IMR-90 (cell line): Measurements from ENCODE around the gene KAZALD1. TPM values are rescaled to one million over a fixed set of nuclear protein-coding genes. Genes with fewer than 3 reads are reported as not detected.

Experiments
- ATAC-seq: fragments of 200-7000 bp; cut with Tn5 transposase; 2 replicates; pipeline ENCODE4 v1.9.1; 2020; ENCODE audit warnings: low read depth, mild to moderate bottlenecking, moderate library complexity
- BruUV-seq: library from RNA; stranded (reverse); fragments of 400-500 nt; replicated peaks from 2 replicates; lab custom pipeline; 2021; lab: Mats Ljungman, UMichigan
- CTCF ChIA-PET: fragments of 300-600 bp; formaldehyde crosslinking; extraction: SDS; loops from one replicate; lab custom pipeline; 2021; ENCODE audit warnings: antibody characterized with exemption; lab: Yijun Ruan, JAX
- POLR2A ChIA-PET: fragments of 300-600 bp; sonication (Branson Sonifier 250); formaldehyde crosslinking; loops from one replicate; lab custom pipeline; 2022; ENCODE audit warnings: antibody characterized with exemption; ENCODE audit not compliant: unreplicated experiment; lab: Charles Lee
- DNase-seq: peaks from one replicate; pipeline ENCODE4 v3.0.0; 2013
- H2AFZ ChIP-seq: replicated peaks from 2 replicates; pipeline ENCODE3; 2013; ENCODE audit warnings: low read length, mild to moderate bottlenecking; ENCODE audit not compliant: poor library complexity
- H2AK5ac ChIP-seq: 2 replicates; pipeline ENCODE4 v1.6.1; 2013; ENCODE audit warnings: low read depth, low read length, inconsistent platforms
- H2AK9ac ChIP-seq: replicated peaks from 2 replicates; pipeline ENCODE3; 2013; ENCODE audit warnings: mild to moderate bottlenecking, low read depth, low read length, moderate library complexity; ENCODE audit not compliant: poor library complexity
- H2BK120ac ChIP-seq: 2 replicates; pipeline ENCODE4 v1.6.1; 2013; ENCODE audit warnings: low read depth, low read length, inconsistent platforms
- H2BK15ac ChIP-seq: 3 replicates; pipeline ENCODE4 v1.6.1; 2013; ENCODE audit warnings: low read depth, low read length, inconsistent platforms
- H2BK20ac ChIP-seq: 2 replicates; pipeline ENCODE4 v1.6.1; 2013; ENCODE audit warnings: low read depth, mild to moderate bottlenecking, inconsistent platforms, low read length, moderate library complexity
- H2BK5ac ChIP-seq: 2 replicates; pipeline ENCODE4 v1.6.1; 2013; ENCODE audit warnings: mild to moderate bottlenecking, low read depth, low read length, inconsistent platforms; ENCODE audit not compliant: poor library complexity, severe bottlenecking
- H3K14ac ChIP-seq: replicated peaks from 2 replicates; pipeline ENCODE4 v1.6.1; 2013; ENCODE audit warnings: low read depth, low read length, inconsistent platforms
- H3K18ac ChIP-seq: 2 replicates; pipeline ENCODE4 v1.6.1; 2013; ENCODE audit warnings: low read depth, low read length, control low read depth
- H3K23ac ChIP-seq: 2 replicates; pipeline ENCODE4 v1.6.1; 2013; ENCODE audit warnings: low read depth, low read length, inconsistent platforms
- H3K27ac ChIP-seq: 2 replicates; pipeline ENCODE4 v1.5.1; 2013; ENCODE audit warnings: mild to moderate bottlenecking, control low read depth, low read length; ENCODE audit not compliant: insufficient read depth
- H3K27me3 ChIP-seq: 2 replicates; pipeline ENCODE4 v1.6.1; 2013; ENCODE audit warnings: low read length; ENCODE audit not compliant: control insufficient read depth, insufficient read depth
- H3K36me3 ChIP-seq: 2 replicates; pipeline ENCODE4 v1.6.1; 2013; ENCODE audit warnings: low read length, mixed read lengths; ENCODE audit not compliant: control insufficient read depth, insufficient read depth
- H3K4ac ChIP-seq: 2 replicates; pipeline ENCODE4 v1.6.1; 2013; ENCODE audit warnings: low read depth, low read length, inconsistent platforms
- H3K4me1 ChIP-seq: 2 replicates; pipeline ENCODE4 v1.6.1; 2013; ENCODE audit warnings: low read length, mixed read lengths; ENCODE audit not compliant: control insufficient read depth, insufficient read depth
- H3K4me2 ChIP-seq: 2 replicates; pipeline ENCODE4 v1.6.1; 2013; ENCODE audit warnings: low read depth, mild to moderate bottlenecking, control low read depth, low read length, moderate library complexity
- H3K4me3 ChIP-seq: 2 replicates; pipeline ENCODE4 v1.5.1; 2013; ENCODE audit warnings: low read depth, mild to moderate bottlenecking, control low read depth, low read length, moderate library complexity; ENCODE audit not compliant: insufficient read depth
- H3K56ac ChIP-seq: 2 replicates; pipeline ENCODE4 v1.6.1; 2013; ENCODE audit warnings: low read length, inconsistent platforms; ENCODE audit not compliant: insufficient read depth; ENCODE audit errors: extremely low read depth
- H3K79me1 ChIP-seq, 2 experiments: 2 replicates each; pipeline ENCODE4 v1.6.1; 2013; ENCODE audit warnings: low read length in 2 of 2, inconsistent platforms in 1 of 2, low read depth in 1 of 2
- H3K9ac ChIP-seq: 2 replicates; pipeline ENCODE4 v1.6.1; 2013; ENCODE audit warnings: low read depth, low read length, control low read depth
- H3K9me1 ChIP-seq: 2 replicates; pipeline ENCODE4 v1.6.1; 2013; ENCODE audit warnings: low read length, inconsistent platforms; ENCODE audit not compliant: insufficient read depth
- H3K9me3 ChIP-seq: 2 replicates; pipeline ENCODE4 v1.6.1; 2013; ENCODE audit warnings: low read length; ENCODE audit not compliant: control insufficient read depth, insufficient read depth
- H4K20me1 ChIP-seq: 2 replicates; pipeline ENCODE4 v1.6.1; 2013; ENCODE audit warnings: low read length, inconsistent platforms; ENCODE audit not compliant: insufficient read depth
- H4K5ac ChIP-seq: 2 replicates; pipeline ENCODE4 v1.6.1; 2013; ENCODE audit warnings: mild to moderate bottlenecking, low read depth, low read length, control low read depth
- H4K8ac ChIP-seq, 2 experiments: 2 replicates each; pipeline ENCODE4 v1.6.1; 2013; ENCODE audit warnings: low read depth in 2 of 2, low read length in 2 of 2, control low read depth in 1 of 2, inconsistent platforms in 1 of 2
- H4K91ac ChIP-seq: 2 replicates; pipeline ENCODE4 v1.6.1; 2013; ENCODE audit warnings: low read depth, low read length, inconsistent platforms; ENCODE audit not compliant: insufficient read depth
- FOS ChIP-seq: fragments of 150-350 bp; IDR thresholded peaks from 2 replicates; pipeline ENCODE4 v1.6.1; 2016; ENCODE audit warnings: low read depth, low read length
- MAFK ChIP-seq: IDR thresholded peaks from 2 replicates; pipeline ENCODE4 v1.6.1; 2012; ENCODE audit warnings: low read depth, low read length, improper control_type of control experiment
- MXI1 ChIP-seq: IDR thresholded peaks from 2 replicates; pipeline ENCODE4 v1.6.1; 2012; ENCODE audit warnings: low read depth, mild to moderate bottlenecking, low read length, moderate library complexity, borderline replicate concordance
- dilution Hi-C: fragments of 300-500 bp; cut with HindIII; formaldehyde crosslinking; loops from one replicate; pipeline ENCODE4 v1.14.3; 2018; ENCODE audit warnings: low sequenced_read_pairs; ENCODE audit not compliant: unreplicated experiment
- in situ Hi-C: fragments of 300-500 bp; cut with MboI; formaldehyde crosslinking; loops from 3 replicates; pipeline ENCODE4 v1.14.3; 2019; ENCODE audit warnings: low sequenced_read_pairs, inconsistent platforms, mixed read lengths
- intact Hi-C: fragments of 100-400 bp; cut with micrococcal nuclease; formaldehyde crosslinking; loops from 2 replicates; pipeline ENCODE4 v1.10.0; 2022
- polyA plus RNA-seq, 3 experiments: library from polyadenylated mRNA; depleted of rRNA; stranded (reverse); fragments of >200 nt; gene quantifications; 2 replicates each; pipeline ENCODE4 v1.2.3, GENCODE V29; 2012; ENCODE audit warnings: low replicate concordance in 1 of 3
- total RNA-seq: library from RNA; depleted of rRNA; stranded (reverse); fragments of >200 nt; gene quantifications from 2 replicates; pipeline ENCODE4 v1.2.3, GENCODE V29; 2012

KAZALD1 gene
- total and polyA plus RNA-seq, 2 of the 4 experiments (the other 2 are of a cell fraction) = 9.1 to 18.6 TPM

DNA sequence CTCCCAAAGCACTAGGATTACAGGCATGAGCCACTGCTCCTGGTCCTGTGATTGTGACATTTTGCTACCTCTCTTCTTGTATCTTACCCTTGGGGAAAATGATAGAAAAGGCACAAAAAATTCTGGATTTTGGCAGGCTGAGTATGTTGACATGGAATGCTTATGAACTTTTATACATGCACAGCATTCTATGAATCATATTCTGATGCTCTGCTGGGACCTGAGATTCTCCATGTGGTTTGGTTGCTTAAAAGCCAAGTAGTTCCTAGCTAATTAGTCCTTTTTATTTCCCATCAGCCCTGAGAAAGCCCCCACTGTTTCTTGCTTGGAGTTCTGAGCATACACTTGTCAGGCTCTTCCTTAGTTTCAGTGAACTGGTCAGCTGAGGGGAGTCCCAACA lies 8.3 kb upstream of the KAZALD1 start:
- H3K4me1 ChIP-seq = peaks cover 10% of the 10 kb centered on the region

More for the DNA sequence above, 8.3 kb upstream of the KAZALD1 start:
- Histone ChIP-seq H3K23ac (no peak overlapping the region), H3K4me2 (no peak overlapping the region), H3K9me3 (no peaks in the 10 kb centered on the region), H2AK9ac (no peak overlapping the region), H4K8ac (no peak overlapping the region), H3K27me3 (peaks cover 15% of the 10 kb centered on the region), H2AK5ac (no peak overlapping the region), H3K4me3 (no peak overlapping the region), H2BK15ac (no peak overlapping the region), H3K18ac (no peak overlapping the region), H2BK5ac (no peak overlapping the region), H4K5ac (no peak overlapping the region), H4K20me1 (no peaks in the 10 kb centered on the region), H2BK120ac (no peak overlapping the region), H3K36me3 (no peaks in the 10 kb centered on the region), H2AFZ (peak overlapping the region; percentile 53), H3K56ac (no peak overlapping the region), H3K27ac (no peak overlapping the region), H3K9me1 (no peaks in the 10 kb centered on the region), H2BK20ac (no peak overlapping the region), H4K91ac (no peak overlapping the region), H3K79me1 (peaks cover 4 to 19% of the 10 kb centered on the region in 2 experiments; a peak in 3 of 4 replicates), H3K9ac (no peak overlapping the region), H3K4ac (no peak overlapping the region), H3K14ac (no peak overlapping the region)
- dilution Hi-C loops = no loop called here
- in situ Hi-C loops = no loop called here
- ATAC-seq (peak; percentile 46; the same call in 1 of the 2 replicates), DNase-seq (peak; percentile 74)
- CTCF ChIA-PET = interaction anchor here (1.8 kb wide), 1 partner anchor 13 kb away, joined by 5 read pairs; no protein-coding TSS in a partner anchor
- POLR2A ChIA-PET = no interaction called here
- no TSS peak for BruUV-seq
- intact Hi-C loops = no loop called here
- TF ChIP-seq FOS (peak; percentile 26; the same call in 1 of the 2 replicates), MAFK (no peak), MXI1 (no peak)
